NCI-H146 treated with DMSO at 0.1 percent for 48 hours (cell line): ENCODE data around the gene SSR3.
"Not testable (repeated sequence)": the region's sequence is repeated elsewhere in the genome, so short reads cannot be mapped to it uniquely, and the experiment has no call there.

Source experiments
- DNase-seq: peaks from one replicate; lab custom pipeline; 2025; ENCODE audit not compliant: unreplicated experiment; lab: John Stamatoyannopoulos, UW

SSR3 gene

DNA sequence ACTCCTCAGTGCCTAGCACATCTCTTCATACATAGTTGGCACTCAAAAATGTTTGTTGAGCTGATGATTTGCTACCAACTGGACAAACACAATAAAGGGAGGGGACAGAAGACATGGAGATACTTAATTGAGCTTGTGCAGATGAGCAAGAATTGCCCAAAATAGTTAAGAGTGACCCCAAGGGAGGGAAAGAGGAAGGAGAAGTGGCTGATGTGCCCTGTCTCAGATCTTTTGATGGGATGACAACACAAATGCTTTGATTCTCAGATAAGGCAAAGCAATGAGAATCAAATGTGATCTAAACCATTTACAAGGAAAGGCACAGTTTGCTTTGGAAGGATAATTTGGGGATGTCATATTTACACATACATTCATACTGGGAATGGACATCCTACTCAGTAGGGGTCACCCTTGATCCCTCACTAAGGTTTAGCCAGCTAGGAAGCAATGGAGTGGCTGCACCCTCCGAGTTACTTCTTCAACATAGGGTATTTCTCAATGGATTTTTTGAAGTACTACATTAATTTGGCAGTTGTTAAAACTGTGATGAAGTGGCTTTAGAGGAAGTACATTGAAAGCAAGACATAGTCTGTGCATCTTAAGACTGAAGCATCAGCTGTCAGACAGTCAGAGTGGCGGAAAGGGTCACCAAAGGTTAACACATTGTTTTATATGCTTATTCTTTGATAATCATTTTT lies 21.9 kb upstream of the SSR3 start:
- DNase-seq = no peak

DNA sequence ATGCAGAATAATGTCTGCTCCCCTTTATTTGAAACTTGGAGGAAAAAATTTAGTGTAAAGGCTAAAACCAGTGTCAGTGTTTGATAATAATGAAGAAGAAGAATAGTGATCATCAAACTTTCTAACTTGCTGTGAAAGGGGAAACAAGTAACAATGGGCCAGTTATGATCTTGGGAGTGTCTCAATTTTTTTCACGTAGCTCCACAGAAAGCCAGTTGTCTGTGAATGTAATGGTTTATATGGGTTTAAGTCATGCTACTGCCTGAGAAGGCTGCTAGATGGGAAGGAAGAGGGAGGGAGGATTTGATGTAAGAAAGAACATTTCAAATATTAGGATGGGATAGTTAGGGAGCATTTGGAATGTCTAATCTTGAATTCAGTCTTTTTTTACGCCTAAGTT lies 21.1 kb upstream of the SSR3 start:
- no peak for DNase-seq

DNA sequence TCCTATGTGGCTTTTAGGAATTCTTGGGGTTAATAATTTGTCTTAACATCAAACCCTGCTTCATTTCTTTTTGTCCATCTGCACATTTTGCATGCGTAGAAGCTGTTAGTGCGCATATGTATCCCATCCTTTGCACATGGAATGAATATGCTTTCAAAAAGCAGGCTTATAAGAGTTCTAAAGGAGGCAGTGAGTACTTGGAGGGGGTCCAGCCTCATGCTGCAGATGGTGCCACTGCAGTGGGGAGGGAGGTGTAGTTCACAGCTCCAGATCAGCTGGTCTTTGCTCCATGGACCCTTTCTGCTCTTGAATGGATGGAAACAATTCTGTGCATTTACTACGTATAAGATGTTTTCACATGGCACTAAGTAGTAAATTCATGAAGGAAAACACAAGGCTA lies 20.7 kb upstream of the SSR3 start:
- no peak for DNase-seq

DNA sequence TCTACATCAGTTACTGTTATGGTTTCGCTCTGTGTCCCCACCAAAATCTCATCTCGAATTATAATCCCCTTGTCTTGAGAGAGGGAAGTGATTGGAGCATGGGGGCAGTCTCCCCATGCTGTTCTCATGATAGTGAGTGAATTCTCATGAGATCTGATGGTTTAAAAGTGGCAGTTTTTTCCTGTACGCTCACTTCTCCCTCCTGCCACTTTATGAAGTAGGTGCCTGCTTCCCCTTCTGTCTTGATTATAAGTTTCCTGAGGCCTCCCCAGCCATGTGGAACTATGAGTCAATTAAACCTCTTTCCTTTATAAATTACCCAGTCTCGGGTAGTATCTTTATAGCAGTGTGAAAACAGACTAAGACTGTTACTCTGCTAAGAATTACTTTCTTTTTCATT lies 15.0 kb upstream of the SSR3 start:
- DNase-seq = not testable (repeated sequence)

DNA sequence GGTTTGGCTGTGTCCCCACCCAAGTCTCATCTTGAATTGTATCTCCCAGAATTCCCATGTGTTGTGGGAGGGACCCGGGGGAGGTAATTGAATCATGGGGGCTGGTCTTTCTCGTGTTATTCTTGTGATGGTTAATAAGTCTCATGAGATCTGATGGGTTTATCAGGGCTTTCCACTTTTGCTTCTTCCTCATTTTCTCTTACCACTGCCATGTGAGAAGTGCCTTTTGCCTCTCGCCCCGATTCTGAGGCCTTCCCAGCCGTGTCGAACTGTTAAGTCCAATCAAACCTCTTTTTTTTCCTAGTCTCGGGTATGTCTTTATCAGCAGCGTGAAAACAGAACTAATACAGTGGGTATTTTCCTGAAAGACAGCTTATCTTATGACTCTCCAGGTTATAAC lies 14.1 kb upstream of the SSR3 start:
- not testable (repeated sequence) for DNase-seq

DNA sequence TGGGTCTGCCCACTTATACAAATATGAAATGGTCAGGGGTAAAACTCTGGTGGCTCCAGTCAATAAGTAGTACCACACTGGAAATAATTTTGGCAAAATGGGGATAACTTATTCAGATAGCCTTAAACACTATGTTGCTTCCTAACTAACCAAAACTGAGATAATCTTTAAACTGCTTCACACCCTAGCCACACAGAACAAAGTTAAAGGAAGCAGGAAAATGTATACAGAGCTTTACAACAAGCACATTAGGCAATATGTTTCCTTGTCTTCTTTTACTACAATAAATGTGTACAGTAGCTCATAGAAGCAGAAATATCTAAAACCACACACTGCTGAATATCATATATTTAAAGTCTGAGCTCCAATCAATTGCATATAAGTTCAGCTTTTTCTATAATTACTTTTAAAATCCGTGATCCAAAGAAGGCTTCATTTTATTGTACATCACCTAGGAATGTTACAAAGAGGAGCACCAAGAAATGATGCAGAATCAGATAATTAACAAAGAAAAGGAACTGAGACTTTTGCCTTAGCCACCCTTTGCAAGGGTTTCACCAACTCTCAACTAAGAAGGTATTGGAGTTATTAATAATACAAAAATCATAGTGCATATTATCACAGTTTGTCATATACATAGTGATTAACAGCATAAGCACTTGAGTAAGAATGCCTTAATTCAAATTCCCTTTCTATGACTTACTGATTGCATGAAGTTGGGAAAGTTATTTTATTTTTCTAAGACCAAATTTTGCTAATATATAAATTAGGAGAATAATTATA lies 9.2 kb upstream of the SSR3 start:
- DNase-seq = no peak

DNA sequence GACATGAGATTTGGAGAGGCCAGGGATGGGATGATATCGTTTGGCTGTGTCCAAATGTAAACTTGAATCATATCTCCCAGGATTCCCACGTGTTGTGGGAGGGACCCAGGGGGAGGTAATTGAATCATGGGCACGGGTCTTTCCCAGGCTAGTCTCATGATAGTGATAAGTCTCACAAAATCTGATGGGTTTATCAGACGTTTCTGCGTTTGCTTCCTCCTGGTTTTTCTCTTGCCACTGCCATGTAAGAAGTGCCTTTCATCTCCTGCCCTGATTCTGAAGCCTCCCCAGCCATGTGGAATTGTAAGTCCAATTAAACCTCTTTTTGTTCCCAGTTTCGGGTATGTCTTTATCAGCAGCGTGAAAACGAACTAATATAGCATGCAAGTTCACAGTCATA lies 7.6 kb upstream of the SSR3 start:
- not testable (repeated sequence) for DNase-seq

DNA sequence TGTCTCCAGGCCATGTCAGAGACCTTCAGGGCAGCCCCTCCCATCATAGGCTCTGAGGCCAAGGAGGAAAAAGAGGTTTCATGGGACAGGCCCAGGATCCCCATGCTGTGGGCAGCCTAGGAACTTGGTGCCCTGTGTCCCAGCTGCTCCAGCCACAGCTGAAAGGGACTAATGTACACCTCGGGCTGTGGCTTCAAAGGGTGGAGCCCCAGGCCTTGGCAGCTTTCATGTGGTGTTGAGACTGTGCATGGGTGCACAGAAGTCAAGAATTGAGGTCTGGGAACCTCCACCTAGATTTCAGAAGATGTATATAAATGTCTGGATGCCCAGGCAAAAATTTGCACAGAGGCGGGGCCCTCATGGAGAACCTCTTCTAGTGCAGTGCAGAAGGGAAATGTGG lies 6.6 kb upstream of the SSR3 start:
- DNase-seq = no peak

DNA sequence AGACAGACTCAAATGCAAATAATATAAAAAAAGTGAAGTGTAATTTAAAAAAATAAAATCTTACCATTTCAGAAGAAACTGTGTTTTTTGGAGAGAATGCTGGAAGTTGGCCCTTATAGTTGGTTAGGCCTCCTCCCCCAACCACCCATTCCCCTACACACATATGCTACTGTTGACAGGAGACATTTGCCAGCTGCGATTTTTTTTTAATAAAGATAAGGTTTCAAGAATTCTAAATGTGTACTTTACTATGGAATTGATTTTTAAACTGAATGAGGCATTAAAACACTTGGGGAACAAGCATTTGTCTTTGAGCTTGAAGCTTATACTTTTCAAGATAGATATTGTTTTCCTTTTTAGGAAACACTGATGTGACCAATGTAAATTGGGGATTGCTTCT lies 4.4 kb upstream of the SSR3 start:
- no peak for DNase-seq

DNA sequence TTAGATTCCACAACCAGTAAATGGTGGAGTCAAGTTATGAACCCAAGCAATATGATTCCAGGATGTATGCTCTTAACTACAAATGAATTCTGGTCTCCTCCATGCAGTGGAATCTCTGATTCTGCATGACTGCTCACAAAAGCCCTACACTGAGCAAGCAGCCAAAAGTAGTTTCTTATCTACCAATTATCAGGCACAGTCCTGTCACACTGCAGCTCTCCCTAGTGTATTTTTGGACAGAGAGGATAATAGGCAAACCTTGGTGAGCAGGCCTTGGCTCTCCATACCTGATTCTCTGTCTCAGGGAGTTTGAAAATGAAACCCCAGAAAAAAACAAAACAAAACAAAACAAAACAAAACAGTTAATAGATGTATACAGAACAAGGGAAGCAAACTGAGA lies 3.5 kb upstream of the SSR3 start:
- no peak for DNase-seq

DNA sequence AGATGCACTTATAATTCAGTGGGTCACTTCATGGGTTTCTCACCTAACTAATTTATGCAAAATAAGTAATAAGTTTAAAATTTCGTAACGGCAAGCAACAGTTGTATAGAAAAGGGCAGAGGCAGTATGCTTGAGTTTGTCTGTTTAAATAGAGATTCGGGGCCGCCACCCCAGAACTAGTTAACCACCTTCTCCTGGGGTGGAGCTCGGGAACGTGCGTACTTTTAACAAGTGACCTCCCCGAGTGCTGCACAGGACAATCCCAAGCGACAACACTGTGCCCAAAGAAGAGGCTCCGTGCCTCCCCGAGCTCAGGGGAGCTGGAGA lies 439 bp downstream of the SSR3 start:
- peak; percentile 77 for DNase-seq

DNA sequence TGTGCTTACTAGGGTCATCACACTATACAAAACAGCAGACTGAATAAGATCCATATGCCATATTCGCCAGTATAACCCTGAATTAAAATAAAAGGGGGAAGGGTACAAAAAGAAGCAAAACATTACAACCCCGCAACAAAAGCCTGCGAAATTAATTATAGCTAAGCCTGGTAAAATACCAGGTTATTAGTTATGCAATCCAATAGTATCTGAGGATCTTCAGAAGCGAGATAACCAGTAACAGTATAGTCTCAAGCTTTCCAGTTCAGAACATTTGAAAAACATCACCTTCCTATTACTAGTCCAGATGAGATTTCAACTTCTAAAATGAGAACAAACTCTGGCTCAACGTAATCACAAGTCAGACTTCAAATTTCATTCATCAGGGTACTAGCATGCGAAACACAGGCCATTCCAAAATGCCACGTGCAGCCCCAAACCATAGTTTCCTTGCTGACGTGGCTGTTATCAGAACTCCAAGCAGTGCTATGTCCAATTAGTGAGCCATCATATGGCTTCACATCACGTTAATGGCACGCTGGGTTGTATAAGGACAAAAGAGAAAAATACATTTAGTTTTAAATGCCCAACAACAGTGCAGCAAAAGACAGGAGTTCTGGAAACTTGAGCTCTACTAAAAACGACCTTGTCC lies 1.1 kb downstream of the SSR3 start:
- no peak for DNase-seq

DNA sequence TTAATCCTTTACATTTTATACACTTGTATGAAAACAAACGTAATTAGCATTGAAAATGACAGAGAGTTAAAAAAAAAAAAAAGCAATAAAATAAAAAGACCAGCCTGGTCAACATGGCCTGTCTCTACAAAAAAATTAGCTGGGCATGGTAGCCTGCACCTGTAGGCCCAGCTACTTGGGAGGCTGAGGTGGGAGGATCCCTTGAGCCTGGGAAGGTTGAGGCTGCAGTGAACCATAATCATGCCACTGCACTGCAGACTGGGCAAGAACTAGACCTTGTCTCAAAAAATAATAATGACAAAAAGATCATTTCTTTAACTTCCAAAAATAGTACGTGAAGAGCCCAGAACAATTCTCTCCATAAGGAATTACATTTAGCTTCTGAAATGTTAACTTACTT lies 1.9 kb downstream of the SSR3 start:
- DNase-seq = no peak

DNA sequence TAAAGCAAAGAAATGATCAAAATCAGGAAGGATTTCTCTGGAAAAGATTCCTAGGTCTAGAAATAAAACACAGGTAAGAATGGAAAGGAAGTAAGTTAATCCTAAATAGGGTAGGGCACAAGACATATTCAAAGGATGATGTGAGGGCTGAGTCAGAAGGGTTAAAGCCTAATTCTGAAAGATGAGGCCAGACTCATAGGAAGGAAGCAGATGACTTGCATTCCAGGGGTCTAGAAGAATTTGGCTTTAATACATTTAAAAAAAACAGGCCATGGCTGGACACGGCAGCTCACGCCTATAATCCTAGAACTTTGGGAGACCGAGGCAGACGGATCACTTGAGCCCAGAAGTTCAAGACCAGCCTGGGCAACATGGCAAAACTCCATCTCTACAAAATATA lies 3.2 kb downstream of the SSR3 start:
- DNase-seq = no peak

DNA sequence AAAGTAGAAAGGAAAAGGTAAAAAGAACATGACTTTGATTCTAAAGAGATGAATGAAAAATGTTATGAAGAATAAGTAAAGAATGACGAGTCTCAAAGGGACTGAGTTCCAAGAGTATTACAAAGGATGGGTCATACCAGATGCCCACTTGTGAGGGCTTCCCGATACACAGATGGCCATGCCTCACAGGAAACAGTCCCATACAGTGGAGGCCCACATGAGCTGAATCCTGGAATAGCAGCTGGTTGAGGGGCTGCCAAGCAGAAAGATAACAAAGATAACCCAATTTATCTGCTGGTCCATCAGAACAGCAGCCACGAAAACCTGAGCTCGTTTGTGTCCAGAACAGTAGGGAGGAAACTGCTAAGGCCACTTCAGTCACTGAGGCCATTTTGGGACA lies 3.7 kb downstream of the SSR3 start:
- DNase-seq = no peak

DNA sequence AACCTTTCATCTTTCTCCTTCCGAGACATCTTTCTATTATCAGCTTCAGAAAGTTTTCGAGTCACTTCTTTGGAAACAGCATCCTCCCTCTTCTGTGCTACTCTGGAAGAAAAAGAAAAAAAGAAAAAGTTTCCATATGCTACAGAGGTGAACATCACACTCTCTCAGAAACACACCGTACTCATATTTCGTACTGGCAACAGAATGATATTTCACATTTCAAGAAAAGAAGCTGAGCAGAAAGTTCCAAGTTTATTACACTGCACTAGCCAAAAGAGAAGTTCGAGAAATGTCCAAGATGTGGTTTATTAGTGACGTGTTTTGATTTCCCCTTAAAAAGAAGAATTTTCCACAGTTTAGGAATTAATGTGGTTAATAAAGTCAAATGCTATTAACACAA lies 6.0 kb downstream of the SSR3 start:
- DNase-seq = no peak

DNA sequence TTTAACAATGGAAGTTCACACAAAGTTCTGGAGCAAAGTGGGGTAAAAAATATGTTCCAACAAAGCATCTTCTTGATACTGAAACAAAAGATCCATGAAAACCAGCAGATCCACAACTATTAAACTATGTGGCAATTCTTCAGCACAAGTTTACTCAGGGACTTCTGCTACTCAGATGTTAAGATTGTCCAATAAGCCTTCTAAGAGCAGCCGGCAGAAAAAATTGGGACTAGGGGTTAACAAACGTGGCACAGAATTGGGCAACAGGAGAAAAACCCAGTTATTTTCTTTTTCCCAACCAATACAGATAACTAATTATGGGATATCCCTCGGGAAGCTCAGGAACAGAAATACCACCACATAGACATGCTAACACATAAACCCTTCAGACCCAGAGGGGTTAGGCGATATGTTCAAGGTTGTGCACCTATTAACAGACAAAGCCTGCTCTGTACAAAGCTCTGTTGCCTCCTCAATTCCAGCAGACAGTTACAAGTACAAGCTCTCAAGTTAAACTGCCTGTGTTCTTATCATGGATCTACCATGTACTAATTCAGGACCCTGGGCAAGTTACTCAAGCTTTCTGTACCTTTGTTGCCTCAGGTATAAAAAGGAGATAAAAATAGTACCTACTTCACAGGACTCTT lies 6.8 kb downstream of the SSR3 start:
- no peak for DNase-seq

DNA sequence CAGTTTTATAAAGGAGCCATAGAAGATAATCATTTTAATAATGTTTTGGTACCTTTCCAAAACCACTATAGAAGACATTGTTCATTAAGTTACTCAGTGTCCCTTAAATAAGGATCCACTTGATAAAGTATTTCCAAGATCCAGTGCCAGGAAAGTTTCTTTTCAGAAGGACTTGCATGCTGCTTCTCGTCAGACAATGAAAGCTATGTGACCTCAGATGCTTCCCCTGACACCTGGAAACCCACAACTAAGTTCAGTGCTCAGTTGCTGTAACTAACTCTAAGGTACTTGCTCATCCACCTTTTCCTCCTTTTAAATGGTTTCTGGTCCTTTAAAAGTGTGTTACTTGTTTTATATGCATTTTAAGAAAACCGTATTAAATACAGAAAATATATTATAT lies 7.3 kb downstream of the SSR3 start:
- no peak for DNase-seq

DNA sequence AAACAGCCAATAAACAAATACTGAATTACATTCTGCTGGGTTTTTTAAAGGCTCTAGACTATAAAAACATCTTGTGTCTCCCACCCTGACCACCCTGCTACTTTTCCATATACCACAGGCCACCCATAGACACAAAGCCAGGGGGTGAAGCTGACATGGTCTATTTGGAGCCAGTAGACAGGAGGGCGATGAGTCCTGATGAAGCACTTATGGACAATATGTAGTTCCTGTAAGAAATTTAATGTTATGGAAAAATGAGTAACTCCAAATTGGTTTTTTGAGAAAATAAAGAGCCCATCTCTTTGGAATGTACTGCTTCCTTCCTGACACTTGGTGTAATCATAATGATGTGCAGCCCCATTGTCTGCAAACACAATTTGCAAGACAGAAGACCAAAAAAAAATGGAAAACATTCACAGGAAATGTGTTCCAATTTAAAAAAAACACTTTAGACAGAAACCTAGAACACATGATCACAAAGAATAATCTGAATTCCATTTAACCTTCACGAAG lies 11.8 kb downstream of the SSR3 start:
- no peak for DNase-seq

DNA sequence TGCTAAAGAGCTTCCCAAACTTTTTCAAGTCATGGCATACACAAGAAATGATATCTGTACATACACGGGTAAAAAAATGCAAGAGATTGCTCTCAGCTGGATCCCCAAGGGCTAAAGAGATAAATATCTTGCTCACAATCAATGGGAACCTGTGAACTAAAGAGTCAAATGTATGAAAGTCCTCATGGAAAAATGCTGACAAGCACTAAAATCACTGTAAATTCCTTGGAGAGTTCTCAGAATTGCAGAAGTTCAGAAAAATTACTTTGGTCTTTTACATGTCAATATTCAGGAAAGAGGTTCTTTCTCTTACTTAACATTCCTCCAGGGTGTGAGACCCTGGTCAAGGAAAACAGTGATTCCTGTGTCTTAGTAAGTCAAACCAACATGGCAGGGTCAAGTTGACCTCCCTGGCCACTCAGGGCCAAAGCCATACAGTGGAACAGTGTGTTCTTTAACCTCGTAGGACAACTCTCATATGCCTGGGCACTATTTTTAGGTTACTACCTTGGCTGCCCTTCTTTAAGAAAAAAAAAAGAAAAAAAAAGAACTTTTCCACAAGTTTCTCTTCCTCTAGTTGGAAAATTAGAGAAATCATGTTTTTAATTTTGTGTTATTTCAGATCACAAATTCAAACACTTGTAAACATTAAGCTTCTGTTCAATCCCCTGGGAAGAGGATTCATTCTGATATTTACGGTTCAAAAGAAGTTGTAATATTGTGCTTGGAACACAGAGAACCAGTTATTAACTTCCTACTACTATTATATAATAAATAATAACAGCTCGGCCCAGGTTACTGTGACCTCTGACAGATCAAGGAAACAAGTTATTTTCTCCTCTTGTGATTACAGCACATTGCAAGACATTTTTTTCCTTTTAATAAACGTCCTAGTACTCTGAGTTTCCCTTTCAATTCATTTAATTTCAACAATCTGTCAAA lies 12.5 kb downstream of the SSR3 start:
- no peak for DNase-seq

DNA sequence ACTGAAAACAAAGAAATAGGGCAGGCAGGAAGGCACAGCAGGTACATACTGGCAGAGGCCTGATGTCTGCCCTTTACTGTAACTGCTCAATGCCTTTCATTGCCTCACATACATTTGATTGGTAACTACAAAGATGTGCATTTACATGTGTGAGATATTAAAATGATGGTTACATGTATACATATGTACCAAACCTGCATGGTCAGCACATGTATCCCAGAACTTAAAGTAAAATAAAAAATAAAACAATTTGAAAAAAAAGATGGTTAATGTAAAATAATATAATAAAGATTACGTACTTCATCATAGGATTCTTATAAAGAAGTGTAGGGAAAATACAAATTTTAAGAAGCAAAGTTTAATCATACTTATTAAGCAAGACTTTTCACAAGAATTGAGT lies 15.1 kb downstream of the SSR3 start:
- no peak for DNase-seq
